ENCODE results near the gene SIN3A. TPM values are rescaled to one million over a fixed set of nuclear protein-coding genes. Genes with fewer than 3 reads are reported as not detected.

SIN3A gene
- total and polyA plus RNA-seq, 2 of the 4 experiments (the other 2 are of a cell fraction), result 21.2 to 31.5 TPM

DNA sequence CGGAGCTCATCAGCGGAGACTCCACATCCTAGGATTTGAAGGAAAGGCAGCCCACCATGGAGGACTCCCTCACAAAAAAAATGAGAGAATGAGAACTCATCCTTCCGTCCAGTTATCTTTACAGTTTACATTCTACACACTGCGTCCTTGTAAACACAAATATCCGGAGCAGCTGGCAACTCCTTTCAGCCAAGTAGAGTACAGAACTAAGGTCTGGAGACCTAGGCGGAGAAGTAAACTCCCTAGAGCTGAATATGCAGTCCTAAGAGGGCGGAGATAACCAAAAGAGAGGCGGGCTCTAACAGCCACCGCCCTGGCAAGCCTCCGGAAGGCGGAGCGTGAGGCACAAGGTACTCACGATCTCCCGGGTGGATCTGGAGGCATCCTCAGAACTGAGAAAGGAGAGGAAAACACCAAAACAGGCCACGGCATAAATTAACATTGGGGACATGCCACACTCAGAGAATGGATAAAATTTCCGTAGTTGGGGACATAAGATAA is 924 bp upstream of the SIN3A start:
- peak overlapping the region; percentile 91 for H3K56ac ChIP-seq (ENCODE audit: extremely low read depth, insufficient read depth, low read length)
- peak overlapping the region; percentile 79 to 94; a peak in 3 of 4 replicates for H4K8ac ChIP-seq (ENCODE audit: low read depth in 2 of 2, low read length in 2 of 2)
- peak overlapping the region; percentile 65 for H3K18ac ChIP-seq (ENCODE audit: low read depth, low read length)
- ATAC-seq (ENCODE audit: low read depth) (no peak), DNase-seq (peak; percentile 70)
- H4K5ac ChIP-seq (ENCODE audit: low read depth, low read length), result peak overlapping the region; percentile 35
- peak overlapping the region; percentile 91 for H3K14ac ChIP-seq (replicated peaks; ENCODE audit: low read depth, low read length)
- BruUV-seq (replicated peaks), result no TSS peak
- H3K27me3 ChIP-seq (ENCODE audit: control insufficient read depth, insufficient read depth, low read length), result no peaks in the 10 kb centered on the region
- peak overlapping the region; percentile 74 for H3K9ac ChIP-seq (ENCODE audit: low read depth, low read length)
- H2AK9ac ChIP-seq (replicated peaks; ENCODE audit: low read depth, low read length, poor library complexity), result peak overlapping the region; percentile 82
- peaks cover 11% of the 10 kb centered on the region for H3K4me1 ChIP-seq (ENCODE audit: control insufficient read depth, insufficient read depth, low read length)
- no peaks in the 10 kb centered on the region for H3K9me3 ChIP-seq (ENCODE audit: control insufficient read depth, insufficient read depth, low read length)
- H4K91ac ChIP-seq (ENCODE audit: insufficient read depth, low read depth, low read length), result peak overlapping the region; percentile 91
- peak overlapping the region; percentile 83 for H2BK5ac ChIP-seq (ENCODE audit: low read depth, low read length, poor library complexity, severe bottlenecking)
- H3K36me3 ChIP-seq (ENCODE audit: control insufficient read depth, insufficient read depth, low read length), result 0 out of 2 replicates have a peak, but pooled peaks cover 2% of the 10 kb centered on the region
- ChIA-PET CTCF (interaction anchor here (2.5 kb wide), 1 partner anchor 85 kb away, joined by 8 read pairs; no protein-coding TSS in a partner anchor), POLR2A (ENCODE audit: unreplicated experiment) (interaction anchor here (0.6 kb wide), 1 partner anchor 16 kb away, joined by 3 read pairs; no protein-coding TSS in a partner anchor)
- 0% methylated on average over 9 of the region's 16 CpGs; no CpG with 5 or more reads in 1 of the 2 experiments for WGBS, 2 experiments (ENCODE audit: extremely low coverage in 2 of 2, insufficient read length in 1 of 2)
- peak overlapping the region; percentile 50 for H3K4me3 ChIP-seq (ENCODE audit: insufficient read depth, low read depth, low read length)
- no peak overlapping the region for H2BK20ac ChIP-seq (ENCODE audit: low read depth, low read length)
- TF ChIP-seq POLR2A (IDR thresholded peaks at IDR 0.05; ENCODE audit: low read depth, low read length) (peak; percentile 74), RFX5 (IDR thresholded peaks at IDR 0.05; ENCODE audit: low read depth, low read length) (no peak)
- peak overlapping the region; percentile 85 for H3K27ac ChIP-seq (ENCODE audit: insufficient read depth, low read length)
- H4K20me1 ChIP-seq (ENCODE audit: insufficient read depth, low read length), result peaks cover 42% of the 10 kb centered on the region
- peaks cover 6% of the 10 kb centered on the region; the same call in 1 of the 2 replicates for H3K9me1 ChIP-seq (ENCODE audit: insufficient read depth, low read length)
- peak overlapping the region; percentile 81 for H3K4ac ChIP-seq (ENCODE audit: low read depth, low read length)
- H2AFZ ChIP-seq (replicated peaks; ENCODE audit: low read length, poor library complexity), result peak overlapping the region; percentile 86
- intact Hi-C loops (cut with micrococcal nuclease), result loop anchor here (5.0 to 10.0 kb wide), 2 partner anchors 185 to 428 kb away; partner anchors contain the start of gene PPCDC
- H3K4me2 ChIP-seq (ENCODE audit: low read depth, low read length), result peak overlapping the region; percentile 94
- peak overlapping the region; percentile 22; the same call in 1 of the 3 replicates for H2BK15ac ChIP-seq (ENCODE audit: low read depth, low read length)
- peak overlapping the region; percentile 79 for H2AK5ac ChIP-seq (ENCODE audit: low read depth, low read length)
- in situ Hi-C loops (cut with MboI; ENCODE audit: low sequenced_read_pairs), result no loop called here
- peak overlapping the region; percentile 12; the same call in 1 of the 2 replicates for H2BK120ac ChIP-seq (ENCODE audit: low read depth, low read length)
- dilution Hi-C loops (cut with HindIII; ENCODE audit: low sequenced_read_pairs, unreplicated experiment), result no loop called here
- peaks cover 11 to 36% of the 10 kb centered on the region in 2 experiments; a peak in 3 of 4 replicates for H3K79me1 ChIP-seq (ENCODE audit: low read depth in 1 of 2, low read length in 2 of 2)
- peak overlapping the region; percentile 89 for H3K23ac ChIP-seq (ENCODE audit: low read depth, low read length)

Data from IMR-90 (cell line).